OCI-LY3 (cell line): ENCODE results near the gene CCDC183.

Experiments used
- H2AFZ ChIP-seq: fragments of 200-600, 300-600 bp; shearing (Covaris generic); 2 replicates; pipeline ENCODE4 v1.6.0; 2014; ENCODE audit warnings: antibody characterized with exemption, low read depth, low read length
- H3K27ac ChIP-seq: fragments of 200-600, 300-600 bp; sonication (generic); 2 replicates; pipeline ENCODE4 v1.5.1; 2014; ENCODE audit warnings: mild to moderate bottlenecking, low read length, moderate library complexity, mixed read lengths
- H3K27me3 ChIP-seq: fragments of 200-600, 300-600 bp; sonication (generic); 2 replicates; pipeline ENCODE4 v1.6.1; 2014; ENCODE audit warnings: low read depth, low read length, mixed read lengths
- H3K36me3 ChIP-seq: fragments of 200-600, 300-600 bp; sonication (generic); replicated peaks from 2 replicates; pipeline ENCODE3; 2014; ENCODE audit warnings: low read depth, low read length, mixed read lengths
- H3K4me1 ChIP-seq: fragments of 300-600, 200-600 bp; sonication (generic); 2 replicates; pipeline ENCODE4 v1.6.1; 2014; ENCODE audit warnings: low read length, mixed read lengths
- H3K4me2 ChIP-seq: fragments of 200-600, 300-600 bp; sonication (generic); 2 replicates; pipeline ENCODE4 v1.6.1; 2014; ENCODE audit warnings: low read length, mixed read lengths
- H3K4me3 ChIP-seq: fragments of 300-600, 200-600 bp; sonication (generic); 2 replicates; pipeline ENCODE4 v1.5.1; 2014; ENCODE audit warnings: antibody characterized with exemption, mild to moderate bottlenecking, low read length, moderate library complexity
- H3K79me2 ChIP-seq: fragments of 300-600, 200-600 bp; shearing (Covaris generic); 2 replicates; pipeline ENCODE4 v1.6.1; 2014; ENCODE audit warnings: mild to moderate bottlenecking, low read length, mixed read lengths
- H3K9ac ChIP-seq: fragments of 300-600, 200-600 bp; shearing (Covaris generic); 2 replicates; pipeline ENCODE4 v1.6.0; 2014; ENCODE audit warnings: mild to moderate bottlenecking, low read length, moderate library complexity
- H3K9me3 ChIP-seq: fragments of 200-600, 300-600 bp; shearing (Covaris generic); 2 replicates; pipeline ENCODE4 v1.6.1; 2014; ENCODE audit warnings: low read length, mixed read lengths; ENCODE audit not compliant: insufficient read depth
- H4K20me1 ChIP-seq: fragments of 200-600, 300-600 bp; sonication (generic); 2 replicates; pipeline ENCODE4 v1.6.1; 2016; ENCODE audit warnings: low read length, mixed read lengths; ENCODE audit not compliant: insufficient read depth
- EZH2phosphoT487 ChIP-seq: fragments of 200-600 bp; shearing (Covaris generic); IDR thresholded peaks from 2 replicates; pipeline ENCODE4 v1.6.1; 2018; ENCODE audit warnings: antibody characterized with exemption, mixed run types, low read depth
- TF ChIP-seq, protein P1 (sequence below): fragments of 200-600, 300-600 bp; sonication (generic); IDR thresholded peaks from 2 replicates; pipeline ENCODE4 v1.5.1; 2014; ENCODE audit warnings: antibody characterized with exemption, low read length, low read depth

CCDC183 gene

GRCh38 chr9:136827794-136828473, 31.8 kb downstream of the CCDC183 start:
- no peak overlapping the region for H3K27ac ChIP-seq
- no peak overlapping the region for H3K9ac ChIP-seq
- no peaks in the 10 kb centered on the region for H3K27me3 ChIP-seq
- H3K9me3 ChIP-seq = no peaks in the 10 kb centered on the region
- H3K36me3 ChIP-seq = peaks cover 41% of the 10 kb centered on the region
- H3K4me3 ChIP-seq = no peak overlapping the region
- H3K79me2 ChIP-seq = no peaks in the 10 kb centered on the region
- H4K20me1 ChIP-seq = no peaks in the 10 kb centered on the region
- no peak overlapping the region for H2AFZ ChIP-seq
- no peak overlapping the region for H3K4me2 ChIP-seq
- TF ChIP-seq EZH2phosphoT487 = no peak
- TF ChIP-seq, protein P1, sequence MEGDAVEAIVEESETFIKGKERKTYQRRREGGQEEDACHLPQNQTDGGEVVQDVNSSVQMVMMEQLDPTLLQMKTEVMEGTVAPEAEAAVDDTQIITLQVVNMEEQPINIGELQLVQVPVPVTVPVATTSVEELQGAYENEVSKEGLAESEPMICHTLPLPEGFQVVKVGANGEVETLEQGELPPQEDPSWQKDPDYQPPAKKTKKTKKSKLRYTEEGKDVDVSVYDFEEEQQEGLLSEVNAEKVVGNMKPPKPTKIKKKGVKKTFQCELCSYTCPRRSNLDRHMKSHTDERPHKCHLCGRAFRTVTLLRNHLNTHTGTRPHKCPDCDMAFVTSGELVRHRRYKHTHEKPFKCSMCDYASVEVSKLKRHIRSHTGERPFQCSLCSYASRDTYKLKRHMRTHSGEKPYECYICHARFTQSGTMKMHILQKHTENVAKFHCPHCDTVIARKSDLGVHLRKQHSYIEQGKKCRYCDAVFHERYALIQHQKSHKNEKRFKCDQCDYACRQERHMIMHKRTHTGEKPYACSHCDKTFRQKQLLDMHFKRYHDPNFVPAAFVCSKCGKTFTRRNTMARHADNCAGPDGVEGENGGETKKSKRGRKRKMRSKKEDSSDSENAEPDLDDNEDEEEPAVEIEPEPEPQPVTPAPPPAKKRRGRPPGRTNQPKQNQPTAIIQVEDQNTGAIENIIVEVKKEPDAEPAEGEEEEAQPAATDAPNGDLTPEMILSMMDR = no peak
- no peaks in the 10 kb centered on the region for H3K4me1 ChIP-seq

DNA sequence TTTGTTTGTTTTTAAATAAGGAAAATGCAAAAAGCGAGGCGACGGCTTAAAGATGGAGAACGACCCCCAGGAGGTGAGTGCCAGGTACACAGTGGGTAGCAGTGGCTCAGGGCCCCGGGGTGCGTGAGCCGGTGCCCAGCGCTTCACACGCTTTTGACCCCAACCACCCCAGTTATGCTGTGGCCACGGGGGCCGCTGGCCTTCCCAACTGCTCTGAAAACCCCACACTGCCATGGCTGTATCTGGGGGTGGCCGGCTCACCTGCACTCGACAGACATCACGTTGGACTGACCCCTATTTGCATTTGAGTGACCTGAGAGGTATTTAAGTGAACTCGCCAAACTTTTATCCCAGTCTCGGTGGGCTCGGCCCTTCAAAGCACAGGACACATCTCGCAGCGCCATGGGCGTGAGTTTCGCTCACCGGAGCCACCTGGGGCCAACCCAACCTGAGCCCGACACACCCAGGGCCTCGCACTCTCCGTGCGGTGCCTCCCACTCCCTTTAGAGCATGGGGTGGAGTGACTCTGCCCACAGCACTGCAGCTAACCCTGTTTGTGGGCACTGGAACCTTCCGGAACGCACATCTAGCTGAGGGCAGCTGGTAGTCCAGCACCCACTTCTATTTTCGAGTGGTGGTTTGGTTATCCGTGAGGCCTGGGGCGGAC, 32.5 kb downstream of the CCDC183 start:
- Histone ChIP-seq H2AFZ (no peak overlapping the region), H3K4me3 (no peak overlapping the region), H3K79me2 (no peaks in the 10 kb centered on the region), H3K36me3 (peaks cover 36% of the 10 kb centered on the region), H3K27me3 (no peaks in the 10 kb centered on the region), H3K4me1 (no peaks in the 10 kb centered on the region), H3K4me2 (no peak overlapping the region), H3K9me3 (no peaks in the 10 kb centered on the region), H3K9ac (no peak overlapping the region), H3K27ac (no peak overlapping the region), H4K20me1 (no peaks in the 10 kb centered on the region)
- TF ChIP-seq, protein P1 = no peak
- TF ChIP-seq EZH2phosphoT487 = no peak

GRCh38 chr9:136829412-136829811, 33.3 kb downstream of the CCDC183 start:
- Histone ChIP-seq H2AFZ (no peak overlapping the region), H3K36me3 (peaks cover 32% of the 10 kb centered on the region), H3K27me3 (no peaks in the 10 kb centered on the region), H3K27ac (no peak overlapping the region), H4K20me1 (no peaks in the 10 kb centered on the region), H3K4me3 (no peak overlapping the region), H3K9me3 (no peaks in the 10 kb centered on the region), H3K9ac (no peak overlapping the region), H3K4me1 (no peaks in the 10 kb centered on the region), H3K4me2 (no peak overlapping the region), H3K79me2 (no peaks in the 10 kb centered on the region)
- TF ChIP-seq, protein P1 = no peak
- no peak for TF ChIP-seq EZH2phosphoT487

GRCh38 chr9:136829981-136830885, 34.1 kb downstream of the CCDC183 start:
- TF ChIP-seq EZH2phosphoT487 = no peak
- Histone ChIP-seq H3K4me1 (no peaks in the 10 kb centered on the region), H4K20me1 (no peaks in the 10 kb centered on the region), H3K27me3 (no peaks in the 10 kb centered on the region), H3K79me2 (no peaks in the 10 kb centered on the region), H3K4me3 (no peak overlapping the region), H2AFZ (no peak overlapping the region), H3K9me3 (no peaks in the 10 kb centered on the region), H3K36me3 (peaks cover 32% of the 10 kb centered on the region), H3K4me2 (no peak overlapping the region), H3K9ac (no peak overlapping the region), H3K27ac (no peak overlapping the region)
